Aorta (tissue), 5 donors: Measurements from ENCODE around the gene VAV3. TPM values are rescaled to one million over a fixed set of nuclear protein-coding genes. Genes with fewer than 3 reads are reported as not detected.
A peak's percentile ranks its signal among the peaks of the same experiment; 100 is the strongest.
"Not testable (repeated sequence)": the region's sequence is repeated elsewhere in the genome, so short reads cannot be mapped to it uniquely, and the experiment has no call there.

Experiments used
- ATAC-seq: fragments of 200-7000 bp; cut with Tn5 transposase; one replicate; pipeline ENCODE4 v1.9.1; 2022; ENCODE audit warnings: moderate library complexity; ENCODE audit not compliant: low FRiP score
- DNase-seq, 2 donors: peaks; one replicate each; pipeline ENCODE4 v3.0.0-alpha.2; 2020
- H3K27ac ChIP-seq, 2 donors: one replicate each; pipeline ENCODE4 v1.5.1; 2013; ENCODE audit warnings: low read length in 2 of 2, mild to moderate bottlenecking in 2 of 2, moderate library complexity in 2 of 2, control low read depth in 1 of 2, inconsistent platforms in 1 of 2, low read depth in 1 of 2
- H3K27me3 ChIP-seq, 2 donors: one replicate each; pipeline ENCODE4 v1.6.1; 2013; ENCODE audit warnings: control low read depth in 1 of 2, low read length in 1 of 2, mild to moderate bottlenecking in 1 of 2, moderate library complexity in 1 of 2; ENCODE audit not compliant: insufficient read depth in 2 of 2, control insufficient read depth in 1 of 2
- H3K36me3 ChIP-seq, 2 donors: one replicate each; pipeline ENCODE4 v1.6.1; 2013; ENCODE audit warnings: control low read depth in 1 of 2, low read length in 1 of 2, mild to moderate bottlenecking in 1 of 2; ENCODE audit not compliant: insufficient read depth in 2 of 2, control insufficient read depth in 1 of 2
- H3K4me1 ChIP-seq, 2 donors: one replicate each; pipeline ENCODE4 v1.6.1; 2013; ENCODE audit warnings: low read length in 2 of 2, control low read depth in 1 of 2, mild to moderate bottlenecking in 1 of 2, moderate library complexity in 1 of 2; ENCODE audit not compliant: insufficient read depth in 2 of 2, control insufficient read depth in 1 of 2
- H3K4me3 ChIP-seq, 2 donors: one replicate each; pipeline ENCODE4 v1.5.1; 2013; ENCODE audit warnings: low read length in 2 of 2, control low read depth in 1 of 2, mild to moderate bottlenecking in 1 of 2
- H3K9me3 ChIP-seq: one replicate; pipeline ENCODE4 v1.6.1; 2013; ENCODE audit warnings: mild to moderate bottlenecking, low read length; ENCODE audit not compliant: control insufficient read depth
- WGBS, 2 donors: extraction: QIAGEN DNeasy Blood & Tissue Kit; methylation state at CpG; one replicate each; pipeline ENCODE4 v1.1.7; 2013; 5-methylcytosine and 5-hydroxymethylcytosine counted together
- intact Hi-C, 2 donors: fragments of 100-400 bp; cut with DNase I; formaldehyde crosslinking; loops; one replicate each; pipeline versions ENCODE4 v1.14.2 to v1.15.0; 2022
- long read RNA-seq, 2 donors: library from polyadenylated mRNA; unstranded; transcript quantifications; one replicate each; pipeline ENCODE4 v2.0.0, GENCODE V29; 2020 to 2021
- polyA plus RNA-seq, 2 donors: library from polyadenylated mRNA; stranded (reverse); fragments of 200-250 nt; gene quantifications; one replicate each; pipeline ENCODE4 v1.2.3, GENCODE V29; 2013
- total RNA-seq, 2 donors: library from RNA; stranded (reverse); fragmentation: NEBNext Ultra II Directional; extraction: Animal tissue kit (Norgen Biotek cat#: 25700); gene quantifications; one replicate each; pipeline ENCODE4 v1.2.1, GENCODE V29; 2021
- donor health status: healthy with polysubstance abuse.
- donor health status: Bipolar disorder and iron deficiency.
- donor health status: DM: no; HTN: no; CAD: no.
- donor health status: DM: no; HTN: no; CAD: no.
- donor health status: DM: yes; HTN: yes; CAD: no.

VAV3 gene, protein sequence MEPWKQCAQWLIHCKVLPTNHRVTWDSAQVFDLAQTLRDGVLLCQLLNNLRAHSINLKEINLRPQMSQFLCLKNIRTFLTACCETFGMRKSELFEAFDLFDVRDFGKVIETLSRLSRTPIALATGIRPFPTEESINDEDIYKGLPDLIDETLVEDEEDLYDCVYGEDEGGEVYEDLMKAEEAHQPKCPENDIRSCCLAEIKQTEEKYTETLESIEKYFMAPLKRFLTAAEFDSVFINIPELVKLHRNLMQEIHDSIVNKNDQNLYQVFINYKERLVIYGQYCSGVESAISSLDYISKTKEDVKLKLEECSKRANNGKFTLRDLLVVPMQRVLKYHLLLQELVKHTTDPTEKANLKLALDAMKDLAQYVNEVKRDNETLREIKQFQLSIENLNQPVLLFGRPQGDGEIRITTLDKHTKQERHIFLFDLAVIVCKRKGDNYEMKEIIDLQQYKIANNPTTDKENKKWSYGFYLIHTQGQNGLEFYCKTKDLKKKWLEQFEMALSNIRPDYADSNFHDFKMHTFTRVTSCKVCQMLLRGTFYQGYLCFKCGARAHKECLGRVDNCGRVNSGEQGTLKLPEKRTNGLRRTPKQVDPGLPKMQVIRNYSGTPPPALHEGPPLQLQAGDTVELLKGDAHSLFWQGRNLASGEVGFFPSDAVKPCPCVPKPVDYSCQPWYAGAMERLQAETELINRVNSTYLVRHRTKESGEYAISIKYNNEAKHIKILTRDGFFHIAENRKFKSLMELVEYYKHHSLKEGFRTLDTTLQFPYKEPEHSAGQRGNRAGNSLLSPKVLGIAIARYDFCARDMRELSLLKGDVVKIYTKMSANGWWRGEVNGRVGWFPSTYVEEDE
- total RNA-seq (1 to 10 TPM; 7.2 to 8.8 TPM), polyA plus RNA-seq (1 to 10 TPM in 1 of 2 donors, under 1 TPM in 1; 0.33 to 2.1 TPM)
- long read RNA-seq, donor 1, partial matches to known transcripts, result 0 of 3 reads
- long read RNA-seq, donor 1, other reads (novel, unspliced or antisense), result 3 of 3 reads
- long read RNA-seq, donor 2, partial matches to known transcripts, result 2 of 5 reads
- long read RNA-seq, donor 2, other reads (novel, unspliced or antisense), result 3 of 5 reads

- Histone ChIP-seq H3K4me3 (peak within 1 kb of the TSS in 1 of 2 donors; percentile 18), H3K27ac (no peak within 1 kb of the TSS), H3K4me1 (no peaks in the 10 kb centered on the region), H3K9me3 (no peaks in the 10 kb centered on the region), H3K27me3 (no peaks in the 10 kb centered on the region), H3K36me3 (no peaks in the 10 kb centered on the region)
- 1% methylated on average over 40 to 73 of the region's 73 CpGs for WGBS, 2 donors
- intact Hi-C loops, result no loop called here
- DNase-seq (peak; percentile 88 to 89), ATAC-seq (peak; percentile 76)
Measured at GRCh38 chr1:107965110-107965991, at the start of gene VAV3. Gene VAV3 (minus strand): TSS chr1:107965180. CDS start chr1:107964869, 311 bp downstream.

GRCh38 chr1:108012553-108012952 lies 47.6 kb upstream of the VAV3 start:
- intact Hi-C loops, result no loop called here

DNA sequence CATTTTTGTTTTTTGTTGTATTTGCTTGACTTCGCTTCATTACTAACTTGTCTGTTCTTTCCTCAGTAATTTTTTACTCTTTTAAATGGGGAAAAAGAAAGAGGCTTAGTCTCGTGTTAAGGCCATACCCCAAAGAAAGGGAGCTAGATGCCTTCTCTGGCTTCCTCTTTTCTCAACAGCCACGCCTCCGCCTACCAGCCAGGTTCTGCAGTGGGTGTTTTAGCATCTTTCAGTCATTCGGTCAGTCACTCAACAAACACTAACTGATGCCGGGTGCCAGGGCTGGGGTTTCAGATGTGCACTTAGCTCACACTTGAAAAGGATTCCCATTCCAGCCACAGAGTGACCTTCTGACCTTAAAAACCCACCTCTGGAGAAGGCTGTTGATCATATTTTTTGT lies 46.3 kb upstream of the VAV3 start:
- H3K27me3 ChIP-seq, result peaks cover 0 to 2% of the 10 kb centered on the region in 2 donors
- H3K4me1 ChIP-seq, result no peaks in the 10 kb centered on the region
- intact Hi-C loops, result no loop called here
- no peak overlapping the region for H3K27ac ChIP-seq
- H3K36me3 ChIP-seq, result no peaks in the 10 kb centered on the region
- no peak overlapping the region for H3K4me3 ChIP-seq
- H3K9me3 ChIP-seq, result no peaks in the 10 kb centered on the region
- 88 to 92% methylated on average over 6 of the region's 6 CpGs for WGBS, 2 donors
- no peak for ATAC-seq
- DNase-seq, result no peak

More at GRCh38 chr1:108012553-108012952, 47.6 kb upstream of the VAV3 start:
- H3K36me3 ChIP-seq, result no peaks in the 10 kb centered on the region
- peaks cover 0 to 2% of the 10 kb centered on the region in 2 donors for H3K27me3 ChIP-seq
- H3K4me3 ChIP-seq, result no peak overlapping the region
- ATAC-seq (no peak), DNase-seq (no peak)
- H3K9me3 ChIP-seq, result no peaks in the 10 kb centered on the region
- no peak overlapping the region for H3K27ac ChIP-seq
- no peaks in the 10 kb centered on the region for H3K4me1 ChIP-seq

- Histone ChIP-seq H3K9me3 (no peaks in the 10 kb centered on the region), H3K4me3 (no peak overlapping the region), H3K27me3 (peaks cover 0 to 2% of the 10 kb centered on the region in 2 donors), H3K4me1 (no peaks in the 10 kb centered on the region), H3K36me3 (no peaks in the 10 kb centered on the region), H3K27ac (no peak overlapping the region)
- no peak for ATAC-seq
- WGBS, 2 donors, result 68 to 80% methylated on average over 4 of the region's 4 CpGs
- DNase-seq, result no peak
- intact Hi-C loops, result no loop called here
Measured at GRCh38 chr1:108010581-108010980, 45.6 kb upstream of the VAV3 start.

DNA sequence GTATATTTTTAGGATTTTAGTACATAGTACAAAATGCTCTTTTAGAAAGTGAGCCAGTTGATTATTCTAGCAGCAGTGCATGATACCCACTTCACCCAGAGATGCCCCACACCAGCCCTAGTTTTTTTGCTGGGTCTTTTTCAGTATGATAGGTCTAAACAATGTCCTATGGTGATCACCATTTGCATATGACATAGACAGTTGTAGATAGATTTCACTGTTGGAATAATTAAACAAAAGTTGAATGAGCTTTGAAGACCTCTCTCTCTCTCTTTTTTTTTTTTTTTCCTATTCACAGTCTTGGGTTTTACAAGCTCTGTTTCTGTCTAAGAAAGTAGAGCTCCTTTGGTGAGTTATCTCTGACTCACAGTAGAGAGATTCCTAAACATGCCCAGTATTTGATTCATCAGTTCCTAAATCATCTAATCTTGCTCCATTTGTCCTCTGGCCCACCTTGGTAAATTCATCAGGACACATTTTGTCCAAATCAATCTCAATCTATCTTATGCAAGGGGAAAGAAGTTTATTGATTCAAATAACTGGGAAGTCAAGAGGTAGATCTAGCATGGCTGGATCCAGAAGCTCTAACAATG lies 44.7 kb upstream of the VAV3 start:
- ATAC-seq (no peak), DNase-seq (no peak)
- Histone ChIP-seq H3K36me3 (no peaks in the 10 kb centered on the region), H3K4me1 (no peaks in the 10 kb centered on the region), H3K27me3 (peaks cover 0 to 2% of the 10 kb centered on the region in 2 donors), H3K4me3 (no peak overlapping the region), H3K9me3 (no peaks in the 10 kb centered on the region), H3K27ac (no peak overlapping the region)
- intact Hi-C loops, result no loop called here

DNA sequence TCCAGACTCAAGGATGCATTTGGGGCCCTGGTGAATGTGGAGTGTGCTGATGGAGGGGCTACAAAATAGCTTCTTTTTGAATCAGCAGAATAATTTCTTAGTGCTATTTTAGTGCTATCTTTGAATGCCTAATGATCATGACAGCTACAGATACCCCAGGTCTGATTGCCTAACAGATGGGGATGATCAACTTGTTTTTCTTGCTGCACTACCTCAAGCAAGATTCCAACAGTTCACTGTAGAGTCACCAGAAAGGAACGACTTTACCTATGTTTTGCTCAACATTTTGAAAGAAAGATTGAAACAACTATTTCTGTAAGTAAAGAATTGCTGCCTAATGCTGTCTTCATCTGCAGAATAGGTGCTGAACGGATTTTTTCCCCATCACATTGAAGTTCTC lies 42.6 kb upstream of the VAV3 start:
- WGBS, 2 donors, result 69 to 72% methylated on average over 2 of the region's 2 CpGs
- Histone ChIP-seq H3K9me3 (no peaks in the 10 kb centered on the region), H3K4me3 (no peak overlapping the region), H3K27me3 (peaks cover 0 to 2% of the 10 kb centered on the region in 2 donors), H3K27ac (no peak overlapping the region), H3K4me1 (no peaks in the 10 kb centered on the region), H3K36me3 (no peaks in the 10 kb centered on the region)
- DNase-seq, result no peak
- ATAC-seq, result no peak
- intact Hi-C loops, result no loop called here

DNA sequence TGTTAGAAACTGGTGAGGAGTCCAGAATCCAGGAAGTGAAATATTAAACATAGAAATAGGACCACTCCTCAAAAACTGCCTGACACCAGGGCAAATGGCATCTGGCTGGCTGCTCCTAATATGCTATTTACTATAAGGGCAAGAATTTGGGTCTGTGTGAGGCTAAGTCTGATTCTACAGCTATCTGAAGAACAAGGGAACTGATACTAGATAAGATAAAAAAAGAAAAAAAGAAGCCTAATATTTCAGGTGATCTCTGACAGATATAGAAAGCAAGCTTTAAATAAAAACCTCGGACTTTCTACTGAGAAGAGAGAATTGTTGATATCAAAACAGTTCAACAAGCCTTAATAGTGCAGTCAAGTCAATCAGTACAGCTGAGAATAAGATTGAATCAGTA lies 42.1 kb upstream of the VAV3 start:
- Histone ChIP-seq H3K36me3 (no peaks in the 10 kb centered on the region), H3K9me3 (no peaks in the 10 kb centered on the region), H3K4me3 (no peak overlapping the region), H3K4me1 (no peaks in the 10 kb centered on the region), H3K27me3 (peaks cover 0 to 2% of the 10 kb centered on the region in 2 donors), H3K27ac (no peak overlapping the region)
- intact Hi-C loops, result no loop called here
- ATAC-seq, result no peak
- DNase-seq, result no peak
- WGBS, 2 donors, result 64 to 76% methylated on average over 1 of the region's 1 CpG

- H3K4me1 ChIP-seq, H3K27ac ChIP-seq, DNase-seq, ATAC-seq, H3K36me3 ChIP-seq, intact Hi-C loops, H3K4me3 ChIP-seq, H3K9me3 ChIP-seq, H3K27me3 ChIP-seq: not testable (repeated sequence)
- 55 to 62% methylated on average over 3 of the region's 3 CpGs for WGBS, 2 donors
Measured at GRCh38 chr1:108004919-108005318, 39.9 kb upstream of the VAV3 start.
